H9 (cell line): Measurements from ENCODE around the gene DAND5. TPM values are rescaled to one million over a fixed set of nuclear protein-coding genes. Genes with fewer than 3 reads are reported as not detected.

Experiments
- DNase-seq: peaks from one replicate; pipeline ENCODE4 v3.0.0-alpha.2; 2017
- H2AFZ ChIP-seq: one replicate; pipeline ENCODE4 v1.6.1; 2013; ENCODE audit warnings: mild to moderate bottlenecking, low read length, control low read depth, moderate library complexity
- H2AK5ac ChIP-seq: 2 replicates; pipeline ENCODE4 v1.6.1; 2013; ENCODE audit warnings: low read length, control low read depth, mixed read lengths; ENCODE audit not compliant: insufficient read length
- H2BK120ac ChIP-seq: one replicate; pipeline ENCODE4 v1.6.1; 2013; ENCODE audit warnings: low read depth, mild to moderate bottlenecking, low read length, control low read depth, inconsistent platforms; ENCODE audit not compliant: poor library complexity, severe bottlenecking
- H2BK12ac ChIP-seq: 2 replicates; pipeline ENCODE4 v1.6.1; 2013; ENCODE audit warnings: low read length, control low read depth, mixed read lengths, low read depth; ENCODE audit not compliant: insufficient read length
- H2BK15ac ChIP-seq: 2 replicates; pipeline ENCODE4 v1.6.1; 2013; ENCODE audit warnings: low read depth, low read length, control low read depth
- H2BK20ac ChIP-seq: one replicate; pipeline ENCODE4 v1.6.1; 2013; ENCODE audit warnings: low read depth, mild to moderate bottlenecking, low read length, control low read depth, inconsistent platforms; ENCODE audit not compliant: poor library complexity, severe bottlenecking
- H2BK5ac ChIP-seq: 2 replicates; pipeline ENCODE4 v1.6.1; 2013; ENCODE audit warnings: low read length, control low read depth, mixed read lengths; ENCODE audit not compliant: insufficient read length
- H3K14ac ChIP-seq: 2 replicates; pipeline ENCODE4 v1.6.1; 2013; ENCODE audit warnings: low read length, control low read depth; ENCODE audit not compliant: insufficient read depth
- H3K18ac ChIP-seq: 2 replicates; pipeline ENCODE4 v1.6.1; 2013; ENCODE audit warnings: low read depth, mild to moderate bottlenecking, mixed read lengths, low read length, control low read depth; ENCODE audit not compliant: insufficient read length
- H3K23ac ChIP-seq: 2 replicates; pipeline ENCODE4 v1.6.1; 2013; ENCODE audit warnings: low read length, control low read depth, mixed read lengths, low read depth; ENCODE audit not compliant: insufficient read length
- H3K23me2 ChIP-seq: 2 replicates; pipeline ENCODE4 v1.6.1; 2013; ENCODE audit warnings: low read depth, mild to moderate bottlenecking, mixed read lengths, low read length, control low read depth; ENCODE audit not compliant: insufficient read length, poor library complexity, severe bottlenecking
- H3K27ac ChIP-seq: 2 replicates; pipeline ENCODE4 v1.5.1; 2013; ENCODE audit warnings: low read length, control low read depth, mixed read lengths, low read depth; ENCODE audit not compliant: insufficient read length
- H3K27me3 ChIP-seq: 2 replicates; pipeline ENCODE4 v1.6.1; 2013; ENCODE audit warnings: low read length, control low read depth, inconsistent platforms; ENCODE audit not compliant: insufficient read depth
- H3K4ac ChIP-seq: 2 replicates; pipeline ENCODE4 v1.6.1; 2013; ENCODE audit warnings: low read depth, mild to moderate bottlenecking, control low read depth, inconsistent platforms, low read length, moderate library complexity
- H3K4me1 ChIP-seq: 2 replicates; pipeline ENCODE4 v1.6.1; 2013; ENCODE audit warnings: low read length, control low read depth, inconsistent platforms; ENCODE audit not compliant: insufficient read depth
- H3K4me2 ChIP-seq: 2 replicates; pipeline ENCODE4 v1.6.1; 2013; ENCODE audit warnings: low read length, control low read depth, mixed read lengths; ENCODE audit not compliant: insufficient read length, insufficient read depth
- H3K56ac ChIP-seq: 2 replicates; pipeline ENCODE4 v1.6.1; 2013; ENCODE audit warnings: low read depth, mild to moderate bottlenecking, mixed read lengths, low read length, control low read depth; ENCODE audit not compliant: insufficient read length
- H3K79me1 ChIP-seq: 2 replicates; pipeline ENCODE4 v1.6.1; 2013; ENCODE audit warnings: low read depth, mild to moderate bottlenecking, moderate library complexity, low read length, control low read depth, inconsistent platforms; ENCODE audit not compliant: insufficient read depth, poor library complexity, severe bottlenecking
- H3K79me2 ChIP-seq: 2 replicates; pipeline ENCODE4 v1.6.1; 2013; ENCODE audit warnings: low read length, control low read depth, inconsistent platforms; ENCODE audit not compliant: insufficient read depth
- H3K9ac ChIP-seq: 2 replicates; pipeline ENCODE4 v1.6.1; 2013; ENCODE audit warnings: low read length, control low read depth, mixed read lengths; ENCODE audit not compliant: insufficient read length; ENCODE audit errors: extremely low read depth
- H3K9me3 ChIP-seq: one replicate; pipeline ENCODE4 v1.6.1; 2013; ENCODE audit warnings: low read depth, low read length, inconsistent platforms; ENCODE audit not compliant: control insufficient read depth
- H3T11ph ChIP-seq: one replicate; pipeline ENCODE4 v1.6.1; 2013; ENCODE audit warnings: mild to moderate bottlenecking, low read length, control low read depth, inconsistent platforms
- H4K20me1 ChIP-seq: one replicate; pipeline ENCODE4 v1.6.1; 2013; ENCODE audit not compliant: control insufficient read depth, insufficient read length, insufficient read depth
- H4K5ac ChIP-seq: 2 replicates; pipeline ENCODE4 v1.6.1; 2013; ENCODE audit warnings: low read depth, mild to moderate bottlenecking, mixed read lengths, low read length, control low read depth; ENCODE audit not compliant: insufficient read length
- H4K8ac ChIP-seq: replicated peaks from 2 replicates; pipeline ENCODE4 v1.6.1; 2013; ENCODE audit warnings: low read length, control low read depth, mixed read lengths, low read depth; ENCODE audit not compliant: insufficient read length
- H4K91ac ChIP-seq: 2 replicates; pipeline ENCODE4 v1.6.1; 2013; ENCODE audit warnings: low read depth, mild to moderate bottlenecking, moderate library complexity, mixed read lengths, low read length, control low read depth; ENCODE audit not compliant: insufficient read length
- H3K27ac Mint-ChIP-seq, 3 experiments: 2 replicates in 2 of 3; 3 replicates in 1 of 3; pipeline ENCODE4 v1.8.0; 2020 to 2021; ENCODE audit warnings: mixed read lengths in 3 of 3, mild to moderate bottlenecking in 1 of 3, moderate library complexity in 1 of 3
- H3K27me3 Mint-ChIP-seq: 2 replicates; pipeline ENCODE4 v1.8.0; 2021; ENCODE audit warnings: low read depth, mild to moderate bottlenecking, moderate library complexity, mixed read lengths
- H3K36me3 Mint-ChIP-seq, 3 experiments: 2 replicates in 2 of 3; 3 replicates in 1 of 3; pipeline ENCODE4 v1.8.0; 2020 to 2021; ENCODE audit warnings: low read depth in 3 of 3, mixed read lengths in 3 of 3; ENCODE audit not compliant: insufficient read depth in 1 of 3
- H3K4me1 Mint-ChIP-seq, 2 experiments: 2 replicates each; pipeline ENCODE4 v1.8.0; 2020; ENCODE audit warnings: mixed read lengths in 2 of 2
- H3K4me3 Mint-ChIP-seq, 2 experiments: 2 replicates in 1 of 2; 3 replicates in 1 of 2; pipeline ENCODE4 v1.8.0; 2020 to 2021; ENCODE audit warnings: mild to moderate bottlenecking in 2 of 2, mixed read lengths in 2 of 2, moderate library complexity in 1 of 2
- H3K9me3 Mint-ChIP-seq, 2 experiments: 2 replicates in 1 of 2; 3 replicates in 1 of 2; pipeline ENCODE4 v1.8.0; 2020; ENCODE audit warnings: mild to moderate bottlenecking in 2 of 2, mixed read lengths in 2 of 2, moderate library complexity in 1 of 2
- WGBS: extraction: QIAGEN DNeasy Blood & Tissue Kit; methylation state at CpG from one replicate; pipeline ENCODE4 v1.1.7; 2013; ENCODE audit warnings: missing lambda C conversion rate, low lambda C conversion rate, mixed read lengths; ENCODE audit not compliant: insufficient read length; ENCODE audit errors: extremely low coverage; 5-methylcytosine and 5-hydroxymethylcytosine counted together
- total RNA-seq: library from RNA; stranded (reverse); gene quantifications from 2 replicates; pipeline ENCODE4 v1.2.1, GENCODE V29; 2021
- TF ChIP-seq, protein P1 (sequence below): fragments of 200-600 bp; sonication (generic); conservative IDR thresholded peaks from 3 replicates; pipeline ENCODE4 v1.8.0; 2021; ENCODE audit warnings: antibody characterized with exemption, mild to moderate bottlenecking

Gene DAND5
- total RNA-seq, 1 experiment from 2014 or later, result 0.11 TPM

DNA sequence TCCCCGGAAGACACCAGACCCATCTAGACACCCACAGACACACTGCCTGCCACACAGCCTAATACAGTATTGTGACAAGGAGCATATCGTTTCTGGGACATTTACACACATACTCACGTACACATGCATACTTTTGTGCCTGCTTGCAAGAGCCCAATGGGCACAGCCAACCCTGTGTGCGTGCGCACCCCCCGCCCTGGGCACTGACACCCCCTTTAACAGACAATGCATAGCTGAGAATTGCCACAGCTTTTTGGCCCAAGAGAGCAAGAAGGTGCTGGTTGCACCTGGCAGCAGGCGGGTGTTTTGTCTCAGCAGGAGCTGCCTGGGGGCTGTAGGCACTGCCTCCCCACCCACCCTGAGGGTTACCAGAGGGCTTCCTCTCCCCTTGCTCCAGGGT is 24.2 kb downstream of the DAND5 start:
- no peak overlapping the region for H4K91ac ChIP-seq
- Mint-ChIP-seq H3K4me1 (peaks cover 5 to 11% of the 10 kb centered on the region in 2 experiments), H3K27ac (no peak overlapping the region), H3K4me3 (no peak overlapping the region), H3K9me3 (peaks cover 2 to 9% of the 10 kb centered on the region in 2 experiments; a peak in 3 of 5 replicates), H3K27me3 (peaks cover 79% of the 10 kb centered on the region), H3K36me3 (peaks cover 0 to 2% (median 0%) of the 10 kb centered on the region in 3 experiments; a peak in 1 of 7 replicates)
- no CpG with 5 or more reads among the region's 7 CpGs for WGBS
- H3K27ac ChIP-seq, result no peak overlapping the region
- no peak overlapping the region for H4K8ac ChIP-seq
- no peaks in the 10 kb centered on the region for H3K79me2 ChIP-seq
- no peak overlapping the region for H3K18ac ChIP-seq
- DNase-seq, result no peak
- no peaks in the 10 kb centered on the region for H3K79me1 ChIP-seq
- H3K23me2 ChIP-seq, result peaks cover 4% of the 10 kb centered on the region
- H4K20me1 ChIP-seq, result peaks cover 5% of the 10 kb centered on the region
- no peak overlapping the region for H3K9ac ChIP-seq
- no peak overlapping the region for H2AFZ ChIP-seq
- no peak overlapping the region for H2BK5ac ChIP-seq
- no peaks in the 10 kb centered on the region for H3K4me1 ChIP-seq
- no peak overlapping the region for H3K56ac ChIP-seq
- H3K9me3 ChIP-seq, result no peaks in the 10 kb centered on the region
- no peak overlapping the region for H3T11ph ChIP-seq
- no peak overlapping the region for H2BK20ac ChIP-seq
- no peak overlapping the region for H2BK120ac ChIP-seq
- no peak overlapping the region for H3K4ac ChIP-seq
- no peak overlapping the region for H3K23ac ChIP-seq
- H3K14ac ChIP-seq, result no peak overlapping the region
- H3K4me2 ChIP-seq, result no peak overlapping the region
- no peak overlapping the region for H4K5ac ChIP-seq
- H2AK5ac ChIP-seq, result no peak overlapping the region
- H2BK15ac ChIP-seq, result no peak overlapping the region
- peaks cover 47% of the 10 kb centered on the region for H3K27me3 ChIP-seq
- TF ChIP-seq, protein P1, sequence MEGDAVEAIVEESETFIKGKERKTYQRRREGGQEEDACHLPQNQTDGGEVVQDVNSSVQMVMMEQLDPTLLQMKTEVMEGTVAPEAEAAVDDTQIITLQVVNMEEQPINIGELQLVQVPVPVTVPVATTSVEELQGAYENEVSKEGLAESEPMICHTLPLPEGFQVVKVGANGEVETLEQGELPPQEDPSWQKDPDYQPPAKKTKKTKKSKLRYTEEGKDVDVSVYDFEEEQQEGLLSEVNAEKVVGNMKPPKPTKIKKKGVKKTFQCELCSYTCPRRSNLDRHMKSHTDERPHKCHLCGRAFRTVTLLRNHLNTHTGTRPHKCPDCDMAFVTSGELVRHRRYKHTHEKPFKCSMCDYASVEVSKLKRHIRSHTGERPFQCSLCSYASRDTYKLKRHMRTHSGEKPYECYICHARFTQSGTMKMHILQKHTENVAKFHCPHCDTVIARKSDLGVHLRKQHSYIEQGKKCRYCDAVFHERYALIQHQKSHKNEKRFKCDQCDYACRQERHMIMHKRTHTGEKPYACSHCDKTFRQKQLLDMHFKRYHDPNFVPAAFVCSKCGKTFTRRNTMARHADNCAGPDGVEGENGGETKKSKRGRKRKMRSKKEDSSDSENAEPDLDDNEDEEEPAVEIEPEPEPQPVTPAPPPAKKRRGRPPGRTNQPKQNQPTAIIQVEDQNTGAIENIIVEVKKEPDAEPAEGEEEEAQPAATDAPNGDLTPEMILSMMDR, result no peak
- H2BK12ac ChIP-seq, result no peak overlapping the region
